HL-60 (cell line): ENCODE results near the gene AMTN.

Experiments used
- CTCF ChIP-seq: IDR thresholded peaks from one replicate; pipeline ENCODE4 v1.5.1; 2011; ENCODE audit warnings: low read length, control low read depth, inconsistent platforms; ENCODE audit not compliant: insufficient read depth
- POLR2AphosphoS5 ChIP-seq: IDR thresholded peaks from 2 replicates; pipeline ENCODE4 v1.6.1; 2012; ENCODE audit warnings: low read depth
- REST ChIP-seq: IDR thresholded peaks from 2 replicates; pipeline ENCODE4 v1.6.1; 2012; ENCODE audit warnings: low read depth; ENCODE audit not compliant: insufficient replicate concordance

- TF ChIP-seq POLR2AphosphoS5 (no peak), REST (no peak), CTCF (no peak)
These were observed 46.5 kb upstream of the AMTN start, which contains the start of gene MUC7 for GRCh38 chr4:70471897-70472296.
